Neural cell (in vitro differentiated cells): Measurements from ENCODE around the gene DUS2.
"Not testable (repeated sequence)": the region's sequence is repeated elsewhere in the genome, so short reads cannot be mapped to it uniquely, and the experiment has no call there.

Experiments used
- CTCF ChIP-seq: fragments of 450-650 bp; IDR thresholded peaks from 2 replicates; pipeline ENCODE4 v1.5.1; 2014; ENCODE audit warnings: antibody characterized with exemption, mild to moderate bottlenecking, moderate library complexity; ENCODE audit not compliant: poor library complexity, severe bottlenecking
- EP300 ChIP-seq: fragments of 450-650 bp; conservative IDR thresholded peaks from 2 replicates; pipeline ENCODE4 v1.6.1; 2014; ENCODE audit warnings: antibody characterized with exemption, mild to moderate bottlenecking, moderate library complexity; ENCODE audit not compliant: poor library complexity, severe bottlenecking
- POLR2AphosphoS5 ChIP-seq: IDR thresholded peaks from 2 replicates; pipeline ENCODE4 v1.6.1; 2012
- REST ChIP-seq: IDR thresholded peaks from 2 replicates; pipeline ENCODE4 v1.6.1; 2012; ENCODE audit warnings: borderline replicate concordance
- TAF1 ChIP-seq: IDR thresholded peaks from 2 replicates; pipeline ENCODE4 v1.6.1; 2012; ENCODE audit warnings: low read depth

GRCh38 chr16:68120496-68120895 lies 97.4 kb downstream of the DUS2 start:
- TF ChIP-seq CTCF, REST, POLR2AphosphoS5, EP300, TAF1: not testable (repeated sequence)
